Measurements from ENCODE around the gene GPR156.

GPR156 gene

DNA sequence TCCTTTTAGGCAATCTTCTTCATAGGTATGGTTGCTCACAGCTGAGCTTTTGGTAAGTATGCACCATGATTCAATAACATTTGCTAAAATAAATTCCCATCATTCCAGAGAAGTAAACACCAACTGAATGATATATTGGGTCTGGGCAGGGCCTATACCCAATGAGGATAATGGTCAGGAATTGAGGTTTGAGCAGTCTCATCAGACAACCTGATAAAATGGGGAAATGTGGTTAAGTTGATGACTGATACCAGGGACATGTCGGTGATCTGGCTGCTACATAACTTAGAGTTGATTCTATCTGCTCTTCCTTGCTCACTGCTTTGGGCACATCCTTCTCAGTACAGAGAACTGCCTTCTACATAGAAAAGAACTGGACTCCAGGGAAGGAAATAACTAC is 92.9 kb downstream of the GPR156 start:
- DNase-seq = no peak

DNA sequence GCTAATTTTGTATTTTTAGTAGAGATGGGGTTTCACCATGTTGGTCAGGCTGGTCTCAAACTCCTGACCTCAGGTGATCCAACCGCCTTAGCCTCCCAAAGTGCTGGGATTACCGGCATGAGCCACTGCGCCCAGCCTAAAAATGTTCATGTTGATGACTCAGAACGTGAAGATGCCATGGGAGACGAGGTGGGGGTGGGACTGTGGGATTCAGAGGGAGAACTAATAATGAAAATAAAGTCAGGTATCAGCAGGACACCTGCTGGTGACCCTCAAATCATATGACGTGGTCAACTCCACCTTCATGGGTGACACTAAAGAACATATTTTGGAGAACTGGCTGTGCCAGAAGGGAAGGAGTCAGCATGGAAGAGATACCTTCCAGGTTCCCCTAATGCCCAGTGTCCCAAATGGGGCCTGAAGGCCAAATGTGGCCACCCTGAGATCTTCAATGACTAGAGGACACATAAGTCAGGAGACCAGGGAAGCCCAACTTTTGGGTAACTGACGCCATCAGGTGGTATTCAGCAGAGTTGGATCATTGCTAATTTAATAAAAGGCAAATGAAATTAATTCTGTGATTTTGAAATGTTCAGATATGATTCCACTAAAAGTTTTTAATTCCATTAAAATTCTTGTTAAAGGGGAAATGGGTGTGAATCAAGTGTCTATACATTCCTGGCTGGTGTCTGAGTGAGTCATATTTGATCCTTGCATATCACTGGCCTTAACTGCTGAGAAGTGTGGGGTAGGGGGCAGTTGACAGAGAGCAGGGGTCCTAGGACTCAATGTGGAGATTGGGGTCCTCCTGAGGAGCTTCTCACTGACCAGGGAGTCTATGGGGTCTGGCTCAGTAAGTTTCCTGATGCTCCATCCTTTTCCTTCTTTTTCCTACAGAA is 102.2 kb downstream of the GPR156 start:
- DNase-seq = no peak

DNA sequence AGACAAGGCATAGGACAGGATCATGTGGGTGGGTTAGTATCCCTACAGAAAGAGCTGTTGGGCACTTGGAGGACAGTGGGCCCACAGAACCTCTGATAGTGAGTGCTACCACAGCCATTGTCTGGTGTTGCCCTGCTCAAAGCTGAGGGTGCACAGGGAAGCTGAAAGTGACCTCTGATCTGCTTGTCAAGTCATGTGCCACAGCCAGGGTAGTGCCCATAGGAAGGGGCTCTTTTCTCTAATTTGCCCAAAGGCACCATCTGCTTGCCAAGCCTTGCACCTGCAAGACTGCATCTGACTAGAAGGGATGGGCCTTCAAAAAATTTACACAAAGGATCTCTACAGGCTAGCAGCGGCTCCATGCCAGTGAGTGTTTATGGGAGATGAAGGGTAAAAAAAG is 103.4 kb downstream of the GPR156 start:
- no peak for DNase-seq

DNA sequence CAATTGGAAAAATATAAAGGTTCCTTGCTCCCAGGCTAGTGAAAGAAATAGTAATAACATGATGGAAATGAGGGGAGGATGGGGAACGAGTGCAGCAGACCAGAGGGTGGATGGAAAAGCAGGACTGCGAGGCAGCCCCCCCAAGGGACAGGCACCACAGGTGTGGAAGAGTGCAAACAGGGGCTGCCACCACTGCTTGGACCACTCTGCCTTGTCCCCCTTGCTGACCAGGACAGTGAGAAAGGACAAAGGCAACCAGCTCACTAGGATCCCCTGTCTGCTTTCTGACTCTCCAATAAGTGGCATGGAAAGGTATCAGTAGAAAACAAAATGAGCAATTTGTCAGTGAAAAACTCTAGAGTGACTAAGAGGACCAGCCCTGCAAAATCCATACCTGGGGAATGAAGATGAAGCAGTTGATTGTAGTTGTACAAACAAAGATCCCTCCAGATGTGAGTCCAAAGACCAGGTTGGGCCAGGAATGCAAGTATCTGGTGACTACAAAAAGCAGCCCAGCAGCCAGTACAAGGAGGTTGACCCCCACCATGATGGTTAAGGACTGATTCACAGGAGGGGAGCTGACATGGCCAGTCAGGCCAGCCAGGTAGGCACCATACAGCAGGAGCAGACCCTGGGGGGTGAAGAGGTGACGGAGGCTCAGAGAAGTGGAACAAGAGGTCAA is 104.2 kb downstream of the GPR156 start:
- DNase-seq = no peak

DNA sequence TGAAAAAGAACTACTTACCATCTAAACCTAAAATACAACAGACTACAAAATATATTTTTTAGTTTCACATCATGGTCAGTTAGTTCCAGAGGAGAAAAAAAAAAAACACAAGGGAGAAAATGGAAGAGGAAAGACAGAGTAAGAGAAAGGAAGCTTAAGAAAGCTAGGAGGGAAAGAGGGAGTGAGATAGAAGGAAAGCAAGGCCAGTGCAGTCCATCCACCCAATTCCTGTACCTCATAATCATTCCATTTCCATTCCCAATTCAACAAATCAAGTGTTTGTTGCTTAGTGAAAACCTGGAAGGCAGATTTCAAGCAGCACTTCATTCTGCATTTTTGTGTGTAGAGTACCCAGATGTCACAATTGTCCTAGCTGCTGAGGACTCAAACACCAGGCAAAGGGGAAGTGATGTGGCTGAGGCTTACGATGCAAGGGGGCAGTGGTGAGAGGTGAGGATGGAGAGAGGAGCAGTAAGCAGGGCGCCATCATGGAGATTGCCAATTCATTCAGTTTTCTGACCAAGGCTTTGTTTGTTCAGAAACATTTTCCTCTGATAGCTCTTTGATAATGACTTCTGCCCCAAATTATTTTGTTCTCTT is 107.2 kb downstream of the GPR156 start:
- DNase-seq = peak; percentile 91

DNA sequence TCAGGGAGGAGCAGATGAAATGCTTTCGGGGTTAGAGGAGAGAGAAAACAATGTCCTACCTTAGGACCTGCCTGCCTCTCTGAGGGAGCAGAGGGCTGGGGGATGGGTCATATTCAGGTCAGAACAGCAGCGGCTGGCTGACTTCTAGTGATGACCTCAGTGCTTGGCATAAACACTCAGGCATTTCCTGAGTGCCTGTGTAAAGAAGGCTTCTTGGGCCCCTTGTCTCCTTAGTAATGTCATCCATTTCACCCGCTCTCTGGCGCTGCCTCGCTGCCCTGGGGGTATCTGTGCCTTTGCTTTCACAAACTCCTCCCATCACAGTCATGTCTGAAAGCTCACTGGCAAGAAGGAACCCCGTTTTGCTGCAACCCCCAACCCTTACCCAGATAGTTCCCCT is 107.9 kb downstream of the GPR156 start:
- DNase-seq = peak; percentile 91

DNA sequence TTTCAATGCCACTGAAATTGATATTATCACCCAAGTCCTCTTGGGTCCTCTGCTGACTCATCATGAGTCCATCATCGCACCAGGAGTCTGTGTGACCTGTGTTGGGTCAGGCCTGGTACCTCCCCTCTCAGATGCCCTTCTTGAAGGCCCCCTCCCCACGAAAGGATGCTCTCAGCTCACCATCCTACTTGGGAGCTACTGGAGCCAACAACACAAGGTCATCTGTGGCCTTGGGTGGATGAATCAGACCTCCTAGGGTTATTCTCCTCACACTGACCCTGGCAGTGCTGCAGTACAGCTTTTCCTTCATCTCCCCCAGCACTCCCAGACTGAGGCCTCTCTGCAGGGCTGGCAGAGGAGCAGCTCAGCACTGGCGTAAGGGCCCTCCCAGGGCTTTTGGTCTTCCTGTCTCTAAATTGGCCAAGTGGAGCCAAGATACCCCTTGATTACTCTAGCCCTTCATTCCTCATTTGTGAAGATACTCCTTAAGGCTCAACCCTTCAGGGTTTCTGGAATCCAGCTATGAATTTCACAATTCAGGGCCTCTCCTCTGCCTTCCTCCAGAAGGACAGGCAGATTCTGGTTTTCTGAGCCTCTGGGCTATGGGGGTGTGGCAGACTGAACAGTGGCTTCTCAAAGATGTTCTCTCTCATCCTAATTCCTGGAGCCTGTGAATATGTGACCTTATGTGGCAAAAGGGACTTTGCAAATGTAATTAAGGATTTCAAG is 110.0 kb downstream of the GPR156 start:
- no peak for DNase-seq

DNA sequence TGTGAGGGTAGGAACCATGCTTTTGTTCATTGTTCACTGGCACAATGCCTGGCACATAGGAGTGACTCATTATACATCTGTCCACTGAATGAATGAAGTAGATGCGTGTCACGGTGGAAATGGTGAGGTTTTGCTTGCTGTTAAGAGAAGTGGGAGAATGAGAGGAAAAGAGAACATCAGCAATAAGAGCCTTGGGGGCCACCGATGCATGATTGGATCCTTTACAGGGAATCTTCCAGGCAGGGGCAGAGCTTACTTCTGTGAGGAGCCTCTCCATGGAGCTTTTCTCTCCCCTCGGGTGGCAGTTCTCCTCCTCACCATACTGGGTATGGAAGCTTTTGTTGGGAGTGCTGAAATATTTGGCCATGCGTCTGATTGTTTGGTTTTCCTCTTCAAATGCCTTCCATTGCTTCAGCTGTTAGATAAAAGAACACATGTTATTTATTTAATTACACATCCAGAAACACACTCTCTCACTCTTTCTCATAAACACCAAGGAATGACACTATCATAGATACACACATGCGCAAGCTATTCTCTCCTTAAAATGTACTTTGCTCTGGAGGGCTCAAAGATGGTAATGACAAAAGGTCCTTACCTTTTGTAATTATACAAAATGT is 111.9 kb downstream of the GPR156 start:
- DNase-seq = peak; percentile 40

DNA sequence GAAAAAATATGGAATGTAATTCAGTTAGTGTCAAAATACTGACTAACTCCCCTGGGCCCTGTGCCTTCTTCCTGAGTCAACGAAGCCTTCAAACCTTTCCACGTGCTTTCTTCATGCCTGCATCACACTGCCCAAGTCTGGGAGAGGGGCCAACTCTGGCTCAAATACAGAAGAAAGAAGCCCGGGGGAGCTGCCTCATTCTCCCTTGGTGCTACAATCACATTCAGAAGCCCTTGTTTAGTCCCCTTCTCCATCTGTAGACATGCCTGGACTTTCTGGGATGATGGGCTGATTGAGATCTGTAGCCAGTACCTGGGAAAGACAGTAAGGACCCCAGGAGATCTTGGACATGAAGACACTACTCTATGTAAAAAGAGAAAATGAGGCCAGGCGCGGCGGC is 113.0 kb downstream of the GPR156 start:
- DNase-seq = peak; percentile 22

DNA sequence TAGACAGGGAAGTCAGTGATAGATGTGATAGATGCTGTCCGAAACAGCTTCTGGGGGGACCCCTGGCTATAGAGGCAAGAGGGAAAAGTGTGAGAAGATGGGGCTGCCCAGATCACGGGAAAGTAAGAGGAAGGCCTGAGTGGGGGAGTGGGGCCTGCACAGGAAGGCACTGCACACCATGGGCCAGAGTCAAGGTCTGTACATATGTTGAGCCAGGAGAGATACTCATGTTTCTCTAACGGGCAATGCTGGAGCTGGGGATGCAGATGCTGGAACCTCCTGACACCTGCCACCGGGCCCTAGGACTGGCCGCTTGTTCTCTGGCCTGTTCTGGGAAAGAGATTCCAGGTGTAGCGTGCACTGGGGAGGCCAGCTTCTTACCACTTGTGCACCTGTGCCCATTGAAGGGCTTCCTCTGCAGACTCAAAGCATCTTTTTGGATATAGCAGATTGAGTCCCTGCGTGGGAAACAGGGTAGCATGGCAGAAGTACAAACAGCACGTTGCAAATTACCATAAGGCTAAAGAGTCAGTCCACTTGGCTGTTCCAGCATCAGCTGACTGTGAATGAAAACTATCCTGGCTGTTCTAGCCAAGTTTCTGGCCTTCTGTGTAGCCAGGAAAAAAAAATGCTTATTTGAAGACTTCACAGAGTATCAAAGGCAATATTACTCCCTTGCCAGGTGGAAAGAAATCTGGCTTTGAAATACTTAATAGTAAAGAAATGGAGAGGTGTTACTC is 113.7 kb downstream of the GPR156 start:
- DNase-seq = peak; percentile 55

DNA sequence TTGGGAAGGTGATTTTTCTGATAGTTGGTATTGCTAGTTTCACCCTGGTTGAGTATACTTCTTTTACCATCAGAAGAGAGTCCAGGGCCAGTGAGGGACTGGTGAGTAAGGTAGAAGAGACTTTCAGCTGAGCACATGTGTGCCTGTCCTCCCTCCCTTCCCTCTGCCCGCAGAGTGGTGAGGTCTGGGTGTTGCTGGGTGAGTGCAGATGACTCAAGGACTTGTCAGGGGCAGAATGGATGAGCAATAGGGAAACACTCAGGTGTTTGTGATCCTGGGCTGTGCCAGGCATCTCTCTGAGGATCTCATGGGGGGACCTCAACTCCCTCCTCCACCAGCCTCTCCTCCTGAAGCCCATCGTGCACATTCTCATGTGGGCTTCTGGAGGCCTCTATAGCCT is 114.8 kb downstream of the GPR156 start:
- no peak for DNase-seq

DNA sequence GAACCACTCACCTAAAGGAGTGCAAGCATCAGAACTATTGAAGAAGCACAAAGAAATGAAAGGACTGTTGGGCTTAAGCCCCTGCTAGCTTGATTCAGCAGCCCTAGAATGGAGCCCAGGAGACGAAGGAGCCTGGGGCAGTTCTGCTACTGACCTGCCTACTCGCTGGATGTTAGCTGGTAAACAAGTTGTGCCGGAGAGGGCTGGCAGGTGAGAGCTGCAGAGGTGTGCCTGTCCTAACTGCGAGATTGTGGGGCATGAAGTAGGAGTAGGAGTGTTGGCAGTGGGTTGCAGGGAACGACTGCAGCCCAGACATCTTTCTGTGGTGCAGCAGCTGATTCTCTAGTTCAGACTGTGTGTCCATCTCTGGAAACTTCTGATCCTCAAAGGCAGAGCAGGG is 115.6 kb downstream of the GPR156 start:
- DNase-seq = no peak

DNA sequence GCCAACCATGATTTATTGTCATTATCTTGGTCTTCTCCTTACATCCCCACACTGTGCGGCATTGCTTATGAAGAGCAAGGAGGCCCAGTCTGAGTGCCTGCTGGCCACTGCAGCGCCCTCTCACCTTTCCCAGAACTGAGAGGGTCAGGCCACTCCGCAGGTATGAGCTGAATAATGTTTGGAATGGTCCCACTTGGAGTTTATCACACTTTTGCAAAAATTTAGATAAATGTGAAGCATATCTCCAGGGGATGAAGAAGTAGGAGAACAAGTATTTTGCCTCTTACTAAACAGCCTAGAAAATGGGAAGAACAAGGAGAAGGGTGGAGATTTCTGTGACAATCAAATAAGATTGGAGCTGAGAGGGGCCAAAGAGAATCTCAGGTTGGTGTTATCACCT is 116.4 kb downstream of the GPR156 start:
- DNase-seq = no peak

DNA sequence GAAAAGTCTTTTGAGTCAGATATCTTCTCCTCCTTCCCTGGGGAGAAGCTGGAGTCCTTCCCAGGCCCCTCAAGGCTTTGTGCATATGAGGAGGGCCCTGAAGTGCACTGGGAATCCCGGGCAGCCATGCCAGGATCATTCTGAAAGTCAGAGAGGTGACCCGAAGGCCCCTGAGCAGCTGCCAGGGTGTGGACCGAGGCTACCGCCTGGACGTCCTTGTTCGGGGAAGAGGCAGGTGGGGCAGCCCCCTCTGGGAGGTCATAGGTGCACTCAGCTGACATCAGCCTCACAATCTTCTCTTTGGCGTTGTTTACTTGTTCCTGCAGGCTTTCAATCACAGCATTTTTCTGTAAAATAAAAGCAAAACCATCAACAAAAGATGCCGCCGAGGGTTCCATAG is 117.0 kb downstream of the GPR156 start:
- no peak for DNase-seq

DNA sequence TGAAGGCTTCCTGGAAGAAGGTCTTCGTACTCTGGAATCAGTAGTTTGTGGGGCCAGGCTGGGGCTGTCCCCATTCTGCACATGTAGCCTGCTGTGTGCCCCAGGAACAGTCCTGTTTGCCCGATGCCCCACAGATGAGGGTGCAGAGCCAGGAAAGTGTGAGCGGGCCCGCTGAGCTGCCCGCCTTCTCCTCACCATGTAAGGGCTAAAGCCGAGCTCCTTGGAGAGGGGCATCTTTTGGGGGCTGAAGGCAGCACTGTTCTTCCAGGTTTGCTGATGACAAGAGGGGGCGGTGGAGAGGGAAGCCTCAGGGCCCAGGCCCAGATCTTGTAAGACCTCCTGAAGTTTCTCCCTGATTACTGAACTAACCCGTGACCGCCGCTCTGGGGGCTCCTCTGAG is 117.5 kb downstream of the GPR156 start:
- DNase-seq = no peak

DNA sequence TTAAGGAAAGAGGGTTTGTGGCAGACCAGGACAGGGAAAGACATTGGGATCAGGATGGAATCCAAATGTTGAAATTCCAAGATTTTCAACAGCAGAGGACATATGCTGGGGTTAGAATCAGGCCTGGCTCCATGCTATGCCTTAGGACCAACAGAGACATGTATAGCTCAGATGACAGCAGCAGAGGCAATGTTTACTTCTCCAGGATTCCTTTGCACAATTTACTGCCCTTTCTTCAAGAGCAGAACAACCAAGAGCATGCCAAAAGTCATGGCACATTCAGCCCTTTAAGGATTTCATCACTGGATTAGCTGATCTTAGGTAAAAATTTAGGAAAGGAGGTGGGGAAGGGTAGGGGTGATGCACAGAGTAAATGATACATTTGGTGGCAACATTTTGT is 121.2 kb downstream of the GPR156 start:
- DNase-seq = no peak

DNA sequence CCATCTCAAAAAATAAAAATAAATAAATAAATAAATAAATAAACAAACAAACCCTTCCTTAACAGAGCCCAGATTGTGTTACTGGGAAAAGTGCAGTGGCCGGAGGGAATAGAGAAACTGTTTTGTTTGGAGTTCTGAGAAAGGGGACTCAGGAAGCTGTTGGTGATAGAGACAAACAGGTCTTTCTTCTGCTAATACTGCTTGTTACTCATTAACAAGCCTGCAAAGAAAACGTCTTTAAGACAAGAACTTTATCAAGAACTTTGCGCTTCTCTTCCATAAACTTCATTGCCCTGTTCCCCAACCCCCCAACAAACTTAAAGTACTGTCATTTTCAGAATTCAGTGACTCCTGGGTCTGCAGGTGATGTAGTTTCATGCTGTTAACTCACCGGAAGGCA is 122.0 kb downstream of the GPR156 start:
- DNase-seq = no peak

DNA sequence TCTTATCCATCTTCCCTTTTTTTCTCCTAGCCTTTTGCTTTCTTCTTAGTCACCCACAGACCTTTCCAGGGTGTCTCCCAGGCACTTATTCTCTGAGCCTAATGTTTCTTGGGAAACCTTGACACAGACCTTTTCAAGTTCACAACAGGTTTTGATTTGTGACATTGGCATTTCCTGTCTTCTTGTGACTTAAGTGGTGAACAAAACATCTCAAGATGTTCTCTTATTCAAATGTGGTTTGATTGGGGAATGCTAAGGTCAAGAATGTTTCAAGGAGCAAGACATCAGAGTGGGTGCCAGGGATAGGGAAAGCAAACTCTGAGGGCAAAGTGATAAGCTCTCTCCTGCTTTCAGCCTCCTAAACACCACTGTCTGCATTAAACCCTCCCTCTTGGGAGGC is 122.6 kb downstream of the GPR156 start:
- DNase-seq = no peak

DNA sequence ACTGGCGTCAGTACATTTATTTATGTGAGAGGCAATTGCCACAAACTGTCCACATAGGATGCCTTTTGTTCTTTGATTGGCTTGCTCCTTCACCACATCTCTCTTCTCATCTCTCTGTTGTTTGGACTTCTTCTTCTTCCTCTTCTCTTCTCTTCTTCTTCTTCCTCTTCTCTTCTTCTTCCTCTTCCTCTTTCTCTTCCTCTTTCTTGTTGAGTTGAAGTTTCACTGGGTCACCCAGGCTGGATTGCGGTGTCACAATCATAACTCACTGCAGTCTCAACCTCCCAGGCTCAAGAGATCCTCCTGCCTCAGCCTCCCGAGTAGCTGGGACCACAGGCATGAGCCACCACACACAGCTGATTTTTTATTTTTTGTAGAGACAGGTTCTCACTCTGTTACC is 123.1 kb downstream of the GPR156 start:
- DNase-seq = no peak

DNA sequence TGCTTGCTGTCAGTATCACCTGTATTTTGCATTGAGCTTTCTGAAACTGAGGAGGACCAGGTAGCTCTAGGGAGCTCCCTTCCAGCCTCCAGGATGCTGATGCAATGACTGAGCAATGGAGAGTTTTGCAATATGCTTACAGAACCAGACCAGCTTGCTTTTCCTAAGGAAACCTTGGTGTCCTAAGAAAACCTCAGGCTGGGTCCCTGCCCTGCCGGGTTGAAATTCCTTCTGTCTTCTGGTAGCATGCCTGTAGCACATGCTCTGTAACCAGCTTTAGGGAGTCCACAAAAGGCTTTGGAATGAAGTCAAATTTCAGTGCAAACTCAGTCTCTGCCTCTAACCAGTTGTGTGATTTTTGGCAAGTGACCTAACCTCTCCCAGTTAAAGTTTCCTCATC is 125.0 kb downstream of the GPR156 start:
- DNase-seq = no peak

DNA sequence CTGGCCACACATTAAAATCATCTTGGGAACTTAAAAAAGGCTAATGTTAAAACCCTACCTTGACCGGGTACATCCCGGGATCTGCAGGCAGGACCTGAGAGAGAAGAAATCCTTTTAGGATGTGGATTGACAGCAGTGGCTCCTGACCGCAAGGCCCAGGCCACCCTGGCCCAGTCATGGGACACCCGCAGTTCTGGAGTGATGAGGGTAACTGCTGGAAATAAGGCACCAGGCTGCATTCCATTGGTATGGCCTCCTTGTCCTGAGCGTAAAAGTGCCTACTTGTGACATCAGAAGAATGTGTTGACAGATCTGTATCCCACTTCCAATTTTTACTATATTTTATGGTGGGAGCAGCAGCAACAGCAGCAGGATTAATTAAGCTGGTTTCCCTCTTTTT is 127.3 kb downstream of the GPR156 start:
- DNase-seq = no peak

DNA sequence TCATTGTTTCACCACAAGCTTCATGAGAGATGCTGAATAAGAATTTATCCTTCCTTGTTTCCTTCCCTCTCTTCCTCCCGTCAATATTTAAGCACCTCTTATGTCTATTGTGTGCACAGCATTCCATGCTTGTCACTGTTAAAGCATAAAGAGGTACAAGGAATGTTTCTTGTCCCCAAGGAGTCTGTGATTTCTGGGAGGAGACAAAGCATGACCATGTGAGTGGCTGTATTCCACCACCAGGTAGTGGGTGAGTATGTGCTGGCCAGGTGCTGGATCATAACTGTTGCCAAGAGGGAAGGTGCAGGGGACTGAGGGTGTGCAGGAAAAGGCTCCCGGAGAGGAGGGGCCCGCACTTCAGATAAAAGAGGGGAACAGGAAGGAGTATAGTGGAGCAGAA is 127.9 kb downstream of the GPR156 start:
- no peak for DNase-seq
